ENCODE measurements around the gene GNB5. TPM values are rescaled to one million over a fixed set of nuclear protein-coding genes. Genes with fewer than 3 reads are reported as not detected.

Gene GNB5
- total and polyA plus RNA-seq, 2 of the 13 experiments (the other 11 are each of a cell fraction or from before 2014, with no cell fraction given), result 13.7 to 14.4 TPM

GRCh38 chr15:52137432-52138357 is 53.5 kb downstream of the GNB5 start (continued):
- no peak for TF ChIP-seq YY1 (IDR thresholded peaks at IDR 0.05; ENCODE audit: insufficient read depth, insufficient replicate concordance, low read depth, low read length)
- TF ChIP-seq ZNF816 (CRISPR knock-in tag; IDR thresholded peaks at IDR 0.05; ENCODE audit: borderline replicate concordance), result 0 out of 2 replicates have a peak, but pooled peaks have one; percentile 52
- TF ChIP-seq KDM6A (CRISPR knock-in tag; IDR thresholded peaks at IDR 0.05; ENCODE audit: low read depth), result peak; percentile 17; the same call in 1 of the 2 replicates
- no peak for TF ChIP-seq SMC3 (IDR thresholded peaks at IDR 0.05; ENCODE audit: low read length)
- TF ChIP-seq ZNF296 (CRISPR knock-in tag; conservative IDR thresholded peaks at IDR 0.05), result no peak
- no peak for TF ChIP-seq HOXA7 (CRISPR knock-in tag; IDR thresholded peaks at IDR 0.05)
- no peak for TF ChIP-seq ZNF275 (CRISPR knock-in tag; IDR thresholded peaks at IDR 0.05; ENCODE audit: borderline replicate concordance)
- TF ChIP-seq KLF6 (CRISPR knock-in tag; IDR thresholded peaks at IDR 0.05), result 0 out of 2 replicates have a peak, but pooled peaks have one; percentile 25
- no peak for TF ChIP-seq ETS1 (CRISPR knock-in tag; IDR thresholded peaks at IDR 0.05)
- no peak for TF ChIP-seq DBP (CRISPR knock-in tag; IDR thresholded peaks at IDR 0.05; ENCODE audit: not compliant biosample characterization)
- TF ChIP-seq SSRP1 (CRISPR knock-in tag; IDR thresholded peaks at IDR 0.05), result no peak
- TF ChIP-seq YEATS4 (CRISPR knock-in tag; IDR thresholded peaks at IDR 0.05; ENCODE audit: borderline replicate concordance), result 0 out of 2 replicates have a peak, but pooled peaks have one; percentile 43
- no peak for TF ChIP-seq ZNF629 (CRISPR knock-in tag; conservative IDR thresholded peaks at IDR 0.05)
- no peak for TF ChIP-seq ZFP36 (IDR thresholded peaks at IDR 0.05; ENCODE audit: borderline replicate concordance, low read depth, low read length, partially characterized antibody)
- TF ChIP-seq ZNF337 (CRISPR knock-in tag; IDR thresholded peaks at IDR 0.05; ENCODE audit: borderline replicate concordance, low read depth), result no peak
- TF ChIP-seq ZNF563 (CRISPR knock-in tag; IDR thresholded peaks at IDR 0.05), result no peak; the same call in 1 of the 2 replicates
- TF ChIP-seq ZSCAN9 (CRISPR knock-in tag; IDR thresholded peaks at IDR 0.05; ENCODE audit: borderline replicate concordance), result no peak
- no peak for TF ChIP-seq NR1H2 (CRISPR knock-in tag; IDR thresholded peaks at IDR 0.05; ENCODE audit: borderline replicate concordance, low read depth)
- TF ChIP-seq AHDC1 (CRISPR knock-in tag; IDR thresholded peaks at IDR 0.05; ENCODE audit: borderline replicate concordance), result peak; percentile 26; the same call in 1 of the 2 replicates

All from HepG2 (cell line).